Measurements from ENCODE around the gene ERBB4.

The ERBB4 gene

GRCh38 chr2:212426637-212427412 is 111.8 kb downstream of the ERBB4 start:
- TF ChIP-seq GATA2 (IDR thresholded peaks at IDR 0.05; ENCODE audit: low read depth, low read length) = no peak
- no peak for TF ChIP-seq GATA3 (IDR thresholded peaks at IDR 0.05; ENCODE audit: low read depth, low read length)

GRCh38 chr2:212424082-212424481 is 114.5 kb downstream of the ERBB4 start:
- no peak for TF ChIP-seq GATA2 (IDR thresholded peaks at IDR 0.05; ENCODE audit: low read depth, low read length)
- TF ChIP-seq GATA3 (IDR thresholded peaks at IDR 0.05; ENCODE audit: low read depth, low read length) = no peak

DNA sequence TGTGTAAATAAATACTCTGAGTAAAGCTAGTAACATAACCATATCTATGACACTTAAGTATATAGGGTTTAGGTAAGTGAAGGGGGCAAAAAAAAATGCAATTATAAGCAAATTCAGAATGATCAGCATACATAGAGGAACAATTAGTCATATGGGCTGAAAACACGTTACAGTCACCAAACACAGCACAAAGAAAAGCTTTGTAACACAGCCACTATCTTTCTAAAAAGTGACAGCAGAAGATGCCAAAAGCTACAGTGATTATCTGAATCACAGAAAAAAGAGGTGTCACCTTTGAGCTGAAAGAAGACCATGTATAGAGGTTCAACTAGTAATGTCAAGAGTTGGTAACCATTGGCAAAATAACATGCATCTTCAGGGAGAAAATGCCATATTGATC is 115.5 kb downstream of the ERBB4 start:
- no peak for TF ChIP-seq GATA3 (IDR thresholded peaks at IDR 0.05; ENCODE audit: low read depth, low read length)

DNA sequence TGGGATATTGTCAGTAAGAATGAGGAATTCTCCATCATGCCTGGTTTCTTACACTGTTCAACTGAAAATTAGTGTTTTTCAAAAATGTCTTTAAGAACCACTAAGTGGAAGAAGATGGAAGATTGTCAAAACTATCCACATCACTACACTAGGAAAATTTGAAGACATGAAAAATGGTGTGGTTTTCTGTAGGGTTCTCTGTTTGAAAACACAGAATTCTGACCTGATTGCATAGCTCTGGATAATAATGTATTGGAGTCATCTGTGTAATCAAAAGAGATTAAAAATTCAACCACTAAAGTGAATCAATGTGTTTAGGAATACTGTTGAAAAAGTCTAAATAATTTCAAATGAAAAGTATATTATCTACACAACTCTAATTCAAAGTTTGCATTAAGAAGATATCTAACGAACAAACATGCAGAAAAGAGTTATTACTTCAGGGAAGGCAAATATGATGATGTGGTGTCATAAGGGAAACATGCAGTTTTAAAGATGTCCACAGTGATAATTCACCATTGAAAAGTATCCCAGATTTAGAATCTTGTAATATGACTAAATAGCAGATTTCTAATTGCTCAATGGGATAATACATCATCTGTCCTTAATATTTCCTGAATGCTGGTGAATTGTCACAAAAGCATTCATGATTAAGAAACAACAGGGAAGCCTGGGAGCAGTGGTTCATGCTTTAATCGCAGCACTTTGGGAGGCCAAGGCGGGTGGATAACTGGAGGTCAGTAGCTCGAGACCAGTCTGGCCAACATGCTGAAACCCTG is 116.9 kb downstream of the ERBB4 start:
- TF ChIP-seq GATA3 (IDR thresholded peaks at IDR 0.05; ENCODE audit: low read depth, low read length) (no peak), GATA2 (IDR thresholded peaks at IDR 0.05; ENCODE audit: low read depth, low read length) (no peak)

- no peak for TF ChIP-seq GATA2 (IDR thresholded peaks at IDR 0.05; ENCODE audit: low read depth, low read length)
- no peak for TF ChIP-seq GATA3 (IDR thresholded peaks at IDR 0.05; ENCODE audit: low read depth, low read length)
Observed at GRCh38 chr2:212416086-212416485, 122.5 kb downstream of the ERBB4 start.

GRCh38 chr2:212414767-212415211 is 123.8 kb downstream of the ERBB4 start:
- no peak for TF ChIP-seq GATA3 (IDR thresholded peaks at IDR 0.05; ENCODE audit: low read depth, low read length)

DNA sequence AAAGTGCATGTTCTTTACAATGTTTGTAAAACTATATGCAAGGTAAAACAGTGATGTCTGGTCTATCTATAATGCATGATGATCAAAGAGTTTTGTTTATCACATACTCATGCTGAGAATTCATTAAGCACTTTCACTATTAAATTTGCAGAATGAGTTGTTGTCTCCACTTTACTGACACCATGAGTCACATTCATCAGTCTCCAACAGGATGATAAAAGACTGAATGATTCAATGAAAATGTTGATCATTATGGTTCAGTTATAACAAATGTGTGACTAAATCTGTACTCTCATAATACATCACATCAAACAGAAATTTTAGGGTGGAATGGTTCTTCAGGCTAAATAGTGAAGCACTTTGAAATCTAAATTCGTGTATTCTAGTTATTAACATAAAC is 129.0 kb downstream of the ERBB4 start:
- TF ChIP-seq GATA3 (IDR thresholded peaks at IDR 0.05; ENCODE audit: low read depth, low read length) (no peak), GATA2 (IDR thresholded peaks at IDR 0.05; ENCODE audit: low read depth, low read length) (no peak)

GRCh38 chr2:212408524-212408923 is 130.1 kb downstream of the ERBB4 start:
- TF ChIP-seq GATA3 (IDR thresholded peaks at IDR 0.05; ENCODE audit: low read depth, low read length) (no peak), GATA2 (IDR thresholded peaks at IDR 0.05; ENCODE audit: low read depth, low read length) (no peak)

DNA sequence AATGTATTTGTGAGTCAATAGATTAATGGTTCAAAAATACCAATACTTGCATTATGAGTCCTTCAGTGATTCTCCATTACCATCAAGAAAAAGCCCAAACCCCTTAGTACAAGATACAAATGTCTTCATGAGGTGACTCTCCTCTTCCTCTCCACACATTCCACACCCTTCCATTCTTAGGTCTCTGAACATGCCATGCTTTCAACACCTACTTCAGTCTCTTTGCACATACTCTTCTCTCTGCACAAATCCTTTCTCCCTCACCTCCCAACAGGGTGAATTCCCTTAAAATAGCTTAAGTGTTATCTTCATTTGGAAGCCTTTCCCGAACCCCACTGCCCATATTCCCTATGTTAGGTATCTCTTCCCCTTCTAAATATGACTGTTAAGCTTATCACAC is 131.9 kb downstream of the ERBB4 start:
- TF ChIP-seq GATA2 (IDR thresholded peaks at IDR 0.05; ENCODE audit: low read depth, low read length) = no peak
- no peak for TF ChIP-seq GATA3 (IDR thresholded peaks at IDR 0.05; ENCODE audit: low read depth, low read length)

- TF ChIP-seq GATA2 (IDR thresholded peaks at IDR 0.05; ENCODE audit: low read depth, low read length) (no peak), GATA3 (IDR thresholded peaks at IDR 0.05; ENCODE audit: low read depth, low read length) (no peak)
Observed at GRCh38 chr2:212402316-212402715, 136.3 kb downstream of the ERBB4 start.

DNA sequence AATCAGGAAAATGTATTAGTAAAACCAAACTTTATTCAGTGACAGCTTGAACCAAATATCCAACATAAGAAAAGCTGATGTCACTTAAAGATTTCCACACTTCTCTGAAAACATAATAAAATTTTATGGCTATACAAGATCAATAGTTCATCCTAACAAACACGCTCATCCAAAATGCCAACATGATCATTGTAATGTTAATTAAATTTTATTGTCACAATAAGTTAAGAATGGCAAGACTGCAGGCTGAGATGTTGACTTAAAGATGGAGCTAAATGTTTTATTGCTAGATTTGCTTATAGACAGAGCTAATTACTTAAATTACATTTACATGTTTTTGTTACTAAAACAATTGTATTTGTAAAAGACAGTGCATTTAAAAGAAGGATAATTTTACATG is 140.3 kb downstream of the ERBB4 start:
- no peak for TF ChIP-seq GATA2 (IDR thresholded peaks at IDR 0.05; ENCODE audit: low read depth, low read length)
- no peak for TF ChIP-seq GATA3 (IDR thresholded peaks at IDR 0.05; ENCODE audit: low read depth, low read length)

DNA sequence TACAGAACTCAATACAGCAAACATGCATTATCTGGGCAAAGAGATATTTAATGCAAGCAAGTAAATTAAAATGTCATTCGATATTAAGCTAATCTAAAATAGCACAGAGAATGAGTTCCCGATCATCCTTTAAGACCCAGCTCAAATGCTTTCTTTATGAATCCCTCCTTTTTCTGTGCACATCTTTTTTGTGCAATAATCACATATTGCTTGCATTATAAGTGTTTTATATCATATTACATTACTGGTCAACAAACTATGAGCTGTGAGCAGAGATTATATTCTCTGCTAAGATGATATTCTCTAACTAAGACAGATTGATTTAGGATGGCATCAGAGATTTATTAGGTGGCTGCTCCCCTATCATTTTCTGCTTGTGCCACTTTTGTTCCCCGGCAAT is 146.1 kb downstream of the ERBB4 start:
- TF ChIP-seq GATA2 (IDR thresholded peaks at IDR 0.05; ENCODE audit: low read depth, low read length) = no peak
- no peak for TF ChIP-seq GATA3 (IDR thresholded peaks at IDR 0.05; ENCODE audit: low read depth, low read length)

- TF ChIP-seq GATA3 (IDR thresholded peaks at IDR 0.05; ENCODE audit: low read depth, low read length) (no peak), GATA2 (IDR thresholded peaks at IDR 0.05; ENCODE audit: low read depth, low read length) (no peak)
Observed at GRCh38 chr2:212392043-212392442, 146.6 kb downstream of the ERBB4 start.

GRCh38 chr2:212387146-212387545 is 151.5 kb downstream of the ERBB4 start:
- TF ChIP-seq GATA3 (IDR thresholded peaks at IDR 0.05; ENCODE audit: low read depth, low read length) (no peak), GATA2 (IDR thresholded peaks at IDR 0.05; ENCODE audit: low read depth, low read length) (no peak)

- TF ChIP-seq GATA2 (IDR thresholded peaks at IDR 0.05; ENCODE audit: low read depth, low read length) (no peak), GATA3 (IDR thresholded peaks at IDR 0.05; ENCODE audit: low read depth, low read length) (no peak)
Observed at GRCh38 chr2:212385241-212385640, 153.4 kb downstream of the ERBB4 start.

Data from SH-SY5Y (cell line).